GM23338 (cell line): ENCODE measurements around the gene ZNF185.

Experiments
- CREB1 ChIP-seq: fragments of 250-450 bp; sonication (Bioruptor Pico); IDR thresholded peaks from 2 replicates; pipeline ENCODE4 v1.5.0; 2020; ENCODE audit warnings: low read depth, mild to moderate bottlenecking, moderate library complexity
- TF ChIP-seq, protein P1 (sequence below), 2 experiments: fragments of 200-600 bp in 1 of 2; sonication (generic) in 1 of 2; conservative IDR thresholded peaks; 2 replicates each; pipeline versions ENCODE4 v1.5.1 to v1.6.1; 2016 to 2017; ENCODE audit warnings: antibody characterized with exemption in 2 of 2, low read depth in 2 of 2, mild to moderate bottlenecking in 2 of 2, moderate library complexity in 1 of 2

DNA sequence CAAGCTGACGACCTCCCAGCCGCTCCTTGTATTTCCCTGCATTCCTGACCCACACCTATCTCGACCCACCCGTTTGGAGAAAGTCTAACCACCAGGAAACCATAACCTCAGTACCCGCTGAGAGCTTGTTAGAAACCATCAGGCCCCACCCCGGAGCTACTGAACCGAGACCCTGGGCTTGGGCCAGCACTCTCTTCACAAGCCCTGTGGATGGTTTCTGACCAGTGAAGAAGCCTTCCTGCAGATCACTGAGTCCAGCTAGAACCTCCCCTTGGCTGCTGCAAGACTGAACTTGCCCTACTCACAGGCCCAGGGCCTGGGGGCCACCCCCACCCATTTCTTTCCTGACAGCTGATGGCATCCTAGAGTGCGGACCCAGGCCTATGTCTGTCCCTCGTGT, 26.6 kb upstream of the ZNF185 start:
- TF ChIP-seq, protein P1, sequence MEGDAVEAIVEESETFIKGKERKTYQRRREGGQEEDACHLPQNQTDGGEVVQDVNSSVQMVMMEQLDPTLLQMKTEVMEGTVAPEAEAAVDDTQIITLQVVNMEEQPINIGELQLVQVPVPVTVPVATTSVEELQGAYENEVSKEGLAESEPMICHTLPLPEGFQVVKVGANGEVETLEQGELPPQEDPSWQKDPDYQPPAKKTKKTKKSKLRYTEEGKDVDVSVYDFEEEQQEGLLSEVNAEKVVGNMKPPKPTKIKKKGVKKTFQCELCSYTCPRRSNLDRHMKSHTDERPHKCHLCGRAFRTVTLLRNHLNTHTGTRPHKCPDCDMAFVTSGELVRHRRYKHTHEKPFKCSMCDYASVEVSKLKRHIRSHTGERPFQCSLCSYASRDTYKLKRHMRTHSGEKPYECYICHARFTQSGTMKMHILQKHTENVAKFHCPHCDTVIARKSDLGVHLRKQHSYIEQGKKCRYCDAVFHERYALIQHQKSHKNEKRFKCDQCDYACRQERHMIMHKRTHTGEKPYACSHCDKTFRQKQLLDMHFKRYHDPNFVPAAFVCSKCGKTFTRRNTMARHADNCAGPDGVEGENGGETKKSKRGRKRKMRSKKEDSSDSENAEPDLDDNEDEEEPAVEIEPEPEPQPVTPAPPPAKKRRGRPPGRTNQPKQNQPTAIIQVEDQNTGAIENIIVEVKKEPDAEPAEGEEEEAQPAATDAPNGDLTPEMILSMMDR (conservative IDR thresholded peaks at IDR 0.05; ENCODE audit: low read depth in 2 of 2), result no peak
- TF ChIP-seq CREB1 (CRISPR knock-in tag), result no peak
